WI38 (cell line): Measurements from ENCODE around the gene PON2.
"Not testable (repeated sequence)": the region's sequence is repeated elsewhere in the genome, so short reads cannot be mapped to it uniquely, and the experiment has no call there.

ENCODE experiments used
- H3K4me3 ChIP-seq: 2 replicates; pipeline ENCODE4 v1.5.1; 2011; ENCODE audit warnings: low read depth, mild to moderate bottlenecking, control low read depth, low read length
- TF ChIP-seq, protein P1 (sequence below): IDR thresholded peaks from 2 replicates; pipeline ENCODE4 v1.5.1; 2012; ENCODE audit warnings: low read depth, mild to moderate bottlenecking, control low read depth, low read length

The PON2 gene

DNA sequence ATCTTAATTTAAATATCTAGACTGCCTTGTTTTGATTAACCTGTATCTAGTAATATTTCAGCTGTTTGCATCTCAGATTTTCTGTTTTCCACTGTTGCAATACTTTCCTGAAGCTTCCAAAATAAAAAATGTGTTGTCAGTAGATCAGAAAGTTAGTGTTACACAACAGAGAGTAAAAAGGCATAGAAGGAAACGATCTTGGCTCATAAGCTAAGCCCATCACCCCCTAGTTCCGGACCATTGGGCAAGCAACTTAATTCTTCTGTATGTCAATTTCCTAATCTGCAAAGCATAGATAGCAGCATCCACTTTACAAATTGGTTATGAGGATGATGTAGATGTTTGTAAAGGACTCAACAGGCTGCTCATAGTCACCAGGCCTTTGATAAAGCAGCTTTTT lies 43.1 kb downstream of the PON2 start:
- TF ChIP-seq, protein P1, sequence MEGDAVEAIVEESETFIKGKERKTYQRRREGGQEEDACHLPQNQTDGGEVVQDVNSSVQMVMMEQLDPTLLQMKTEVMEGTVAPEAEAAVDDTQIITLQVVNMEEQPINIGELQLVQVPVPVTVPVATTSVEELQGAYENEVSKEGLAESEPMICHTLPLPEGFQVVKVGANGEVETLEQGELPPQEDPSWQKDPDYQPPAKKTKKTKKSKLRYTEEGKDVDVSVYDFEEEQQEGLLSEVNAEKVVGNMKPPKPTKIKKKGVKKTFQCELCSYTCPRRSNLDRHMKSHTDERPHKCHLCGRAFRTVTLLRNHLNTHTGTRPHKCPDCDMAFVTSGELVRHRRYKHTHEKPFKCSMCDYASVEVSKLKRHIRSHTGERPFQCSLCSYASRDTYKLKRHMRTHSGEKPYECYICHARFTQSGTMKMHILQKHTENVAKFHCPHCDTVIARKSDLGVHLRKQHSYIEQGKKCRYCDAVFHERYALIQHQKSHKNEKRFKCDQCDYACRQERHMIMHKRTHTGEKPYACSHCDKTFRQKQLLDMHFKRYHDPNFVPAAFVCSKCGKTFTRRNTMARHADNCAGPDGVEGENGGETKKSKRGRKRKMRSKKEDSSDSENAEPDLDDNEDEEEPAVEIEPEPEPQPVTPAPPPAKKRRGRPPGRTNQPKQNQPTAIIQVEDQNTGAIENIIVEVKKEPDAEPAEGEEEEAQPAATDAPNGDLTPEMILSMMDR: no peak
- no peak overlapping the region for H3K4me3 ChIP-seq

- TF ChIP-seq, protein P1: no peak
- H3K4me3 ChIP-seq: no peak overlapping the region
Observed at GRCh38 chr7:95389516-95389915, 45.3 kb downstream of the PON2 start.

DNA sequence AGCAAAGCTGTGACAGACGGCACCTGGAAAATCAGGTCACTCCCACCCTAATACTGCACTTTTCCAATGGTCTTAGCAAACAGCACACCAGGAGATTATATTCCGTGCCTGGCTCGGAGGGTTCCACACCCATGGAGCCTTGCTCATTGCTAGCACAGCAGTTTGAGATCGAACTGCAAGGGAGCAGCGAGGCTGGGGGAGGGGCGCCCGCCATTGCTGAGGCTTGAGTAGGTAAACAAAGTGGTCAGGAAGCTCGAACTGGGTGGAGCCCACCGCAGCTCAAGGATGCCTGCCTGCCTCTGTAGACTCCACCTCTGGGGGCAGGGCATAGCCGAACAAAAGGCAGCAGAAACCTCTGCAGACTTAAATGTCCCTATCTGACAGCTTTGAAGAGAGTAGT lies 55.4 kb downstream of the PON2 start:
- H3K4me3 ChIP-seq: not testable (repeated sequence)

- TF ChIP-seq, protein P1: no peak
- no peak overlapping the region for H3K4me3 ChIP-seq
Observed at GRCh38 chr7:95376632-95377400, 58.0 kb downstream of the PON2 start.

DNA sequence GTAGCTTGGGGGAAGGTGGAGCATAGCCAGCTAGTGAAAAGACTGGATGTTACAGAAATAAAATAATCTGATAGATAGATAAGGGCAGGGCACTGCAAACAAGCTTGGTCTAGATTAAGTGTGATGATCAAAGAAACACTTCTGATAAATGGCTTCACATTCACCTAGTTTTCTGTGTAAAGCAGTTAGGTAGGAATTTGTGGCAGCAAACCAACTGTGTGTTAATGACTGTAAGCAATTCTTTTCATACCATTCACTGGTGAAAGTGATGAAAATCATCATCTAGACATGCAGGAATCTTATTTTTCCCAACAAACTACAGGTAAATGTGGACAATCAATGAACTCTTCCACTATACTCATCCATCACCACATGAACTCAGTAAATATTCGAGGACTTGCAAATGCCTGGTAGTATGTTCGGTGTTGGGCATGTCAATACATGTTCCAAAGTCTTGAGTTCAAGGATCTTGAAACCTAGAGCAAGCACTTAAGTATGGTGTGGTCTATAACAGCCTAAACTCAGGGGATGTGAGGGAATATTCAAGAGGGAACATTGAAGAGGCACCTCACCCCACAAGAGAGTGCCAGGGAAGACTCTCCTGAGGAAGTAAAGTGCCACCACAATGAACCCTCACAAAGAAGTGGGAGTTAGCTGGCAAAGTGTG lies 59.1 kb downstream of the PON2 start:
- no peak overlapping the region for H3K4me3 ChIP-seq
- TF ChIP-seq, protein P1: no peak

- no peak overlapping the region for H3K4me3 ChIP-seq
- TF ChIP-seq, protein P1: no peak
Observed at GRCh38 chr7:95373323-95373722, 61.5 kb downstream of the PON2 start.

GRCh38 chr7:95368235-95368634 lies 66.6 kb downstream of the PON2 start:
- TF ChIP-seq, protein P1: no peak

More at GRCh38 chr7:95368235-95368634, 66.6 kb downstream of the PON2 start:
- no peak overlapping the region for H3K4me3 ChIP-seq
